Sigmoid colon (tissue), 4 donors: ENCODE measurements around the gene PITPNM2.

Experiments used
- CTCF ChIP-seq, 4 experiments: fragments of 450-650 bp in 3 of 4; fragments of 200-600 bp in 1 of 4; IDR thresholded peaks; one replicate each; pipeline ENCODE4 v1.5.1; 2016 to 2019; ENCODE audit warnings: antibody characterized with exemption in 4 of 4, mild to moderate bottlenecking in 3 of 4, moderate library complexity in 2 of 4
- EP300 ChIP-seq, 4 donors: sonication (generic); formaldehyde crosslinking; IDR thresholded peaks; one replicate each; pipeline ENCODE4 v1.6.1; 2017; ENCODE audit warnings: antibody characterized with exemption in 4 of 4
- POLR2A ChIP-seq, 2 donors: fragments of 450-650 bp; IDR thresholded peaks; one replicate each; pipeline ENCODE4 v1.6.1; 2016; ENCODE audit warnings: antibody characterized with exemption in 2 of 2, mild to moderate bottlenecking in 2 of 2, moderate library complexity in 2 of 2
- POLR2AphosphoS5 ChIP-seq, 4 donors: sonication (generic); formaldehyde crosslinking; IDR thresholded peaks; one replicate each; pipeline ENCODE4 v1.6.1; 2017; ENCODE audit warnings: antibody characterized with exemption in 4 of 4

- TF ChIP-seq CTCF (IDR thresholded peaks at IDR 0.05) (no peak), POLR2AphosphoS5 (IDR thresholded peaks at IDR 0.05) (no peak), POLR2A (IDR thresholded peaks at IDR 0.05) (no peak), EP300 (IDR thresholded peaks at IDR 0.05) (no peak)
Observed at GRCh38 chr12:123114304-123115083, 36.4 kb downstream of the PITPNM2 start.
